GM19193 (cell line): ENCODE results near the gene KCNF1.

Experiments used
- POLR2A ChIP-seq: IDR thresholded peaks from 4 replicates; pipeline ENCODE4 v1.6.1; 2011; ENCODE audit not compliant: insufficient read depth, insufficient read length; ENCODE audit errors: extremely low read depth

The KCNF1 gene

GRCh38 chr2:10876394-10876793 is 35.3 kb upstream of the KCNF1 start:
- no peak for TF ChIP-seq POLR2A

DNA sequence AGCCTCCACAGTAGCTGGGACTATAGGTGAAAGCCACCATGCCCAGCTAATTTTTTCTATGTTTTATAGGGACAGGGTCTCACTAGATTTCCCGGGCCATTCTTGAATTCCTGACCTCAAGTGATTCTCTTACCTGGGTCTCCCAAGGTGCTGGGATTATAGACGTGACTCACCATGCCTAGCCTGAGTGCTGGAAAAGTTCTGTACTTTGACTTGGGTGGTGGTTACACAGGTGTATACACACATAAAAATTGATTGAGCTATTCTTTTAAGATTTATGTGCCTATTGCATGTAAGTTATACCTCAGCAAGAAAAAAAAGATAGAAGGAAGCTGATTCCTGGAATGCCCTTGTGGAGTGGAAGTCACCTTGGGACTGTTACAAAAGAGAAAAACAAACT is 34.8 kb upstream of the KCNF1 start:
- TF ChIP-seq POLR2A: no peak

GRCh38 chr2:10877651-10878111 is 34.1 kb upstream of the KCNF1 start:
- no peak for TF ChIP-seq POLR2A

DNA sequence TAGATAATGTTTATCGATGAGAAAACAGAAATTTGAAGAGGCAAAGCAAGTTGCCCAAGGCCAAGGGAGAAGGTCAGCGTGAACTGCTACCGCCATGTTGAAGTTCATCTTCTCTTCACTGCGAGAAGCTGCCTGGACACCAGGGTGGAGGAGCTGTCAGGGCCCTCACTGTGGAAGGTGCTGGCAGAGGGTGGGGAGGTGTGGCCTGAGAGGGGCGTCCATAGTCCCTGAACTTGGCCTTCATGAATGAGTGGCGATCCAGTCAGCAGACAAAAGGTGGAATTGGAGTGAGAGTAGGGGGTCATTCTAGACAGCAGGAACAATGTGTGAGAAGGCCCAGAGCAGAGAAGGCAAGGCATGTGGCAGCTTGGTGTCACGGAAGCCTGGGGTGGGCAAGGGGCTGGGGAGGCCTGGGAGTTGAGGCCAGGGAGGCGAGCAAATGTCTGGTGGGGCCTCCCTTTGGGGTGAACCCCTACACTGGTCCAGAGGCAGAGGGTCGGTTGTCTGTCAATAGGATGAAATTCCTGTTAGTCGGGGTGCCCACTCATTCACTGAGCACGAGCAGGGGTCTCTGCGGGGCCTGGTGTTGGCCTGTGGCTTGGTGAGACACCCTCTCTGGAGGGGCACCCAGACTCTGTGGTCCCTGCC is 33.3 kb upstream of the KCNF1 start:
- no peak for TF ChIP-seq POLR2A

GRCh38 chr2:10879159-10879558 is 32.6 kb upstream of the KCNF1 start:
- TF ChIP-seq POLR2A: no peak

- TF ChIP-seq POLR2A: no peak
Measured at GRCh38 chr2:10879624-10880585, 31.8 kb upstream of the KCNF1 start.

DNA sequence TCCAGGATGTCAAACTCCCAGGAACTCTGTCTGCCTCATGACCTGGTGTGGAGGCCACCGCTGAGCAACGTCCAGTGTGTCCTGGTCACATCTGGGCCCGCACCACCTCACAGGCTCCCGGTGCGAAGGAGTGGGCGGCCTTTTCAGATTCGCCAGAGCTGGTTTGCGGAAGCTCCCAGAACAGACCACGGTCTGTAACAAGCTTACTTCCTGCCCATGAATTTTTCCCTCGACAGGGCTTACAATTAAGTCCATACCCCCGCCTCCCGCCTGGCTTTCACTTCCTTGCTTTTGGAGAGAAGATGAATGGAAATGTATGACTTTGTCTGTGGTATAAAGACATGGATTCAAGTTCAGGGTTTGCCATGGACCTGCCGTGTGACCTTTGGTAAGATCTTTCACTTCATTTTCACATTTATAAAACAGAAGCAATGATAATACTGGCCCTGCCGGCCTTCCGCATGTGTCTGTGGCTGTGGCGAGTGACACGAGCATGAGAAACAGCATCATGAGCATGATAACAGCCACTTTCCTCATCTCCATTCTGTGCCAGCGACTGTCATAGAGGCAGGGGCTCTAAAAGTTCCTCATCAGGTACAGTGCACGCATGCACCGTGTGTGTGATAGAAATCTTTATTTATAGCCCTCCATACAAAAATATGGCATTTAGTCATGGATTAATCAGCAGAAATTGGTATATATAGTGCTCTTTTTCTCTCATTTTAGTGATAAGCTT is 31.0 kb upstream of the KCNF1 start:
- peak; percentile 47 for TF ChIP-seq POLR2A

DNA sequence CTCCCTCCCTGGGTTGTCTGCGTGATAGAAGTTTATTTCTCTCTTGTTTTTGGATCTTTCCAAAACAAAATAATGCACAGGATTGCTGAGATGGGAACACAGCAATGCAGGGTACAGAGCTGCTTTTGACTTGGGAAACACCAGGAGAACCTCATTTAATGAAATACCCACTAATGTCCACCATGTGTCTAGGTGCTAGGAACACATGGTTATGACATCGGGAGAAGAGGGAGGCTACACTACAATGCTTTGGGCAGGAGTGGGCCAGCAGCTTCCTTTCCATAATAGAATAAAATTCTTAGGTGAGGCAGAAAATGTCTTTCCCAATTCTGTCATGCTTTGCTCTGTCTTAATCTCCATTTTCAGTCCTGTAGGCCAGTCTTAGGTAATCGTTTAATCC is 29.2 kb upstream of the KCNF1 start:
- TF ChIP-seq POLR2A: no peak

DNA sequence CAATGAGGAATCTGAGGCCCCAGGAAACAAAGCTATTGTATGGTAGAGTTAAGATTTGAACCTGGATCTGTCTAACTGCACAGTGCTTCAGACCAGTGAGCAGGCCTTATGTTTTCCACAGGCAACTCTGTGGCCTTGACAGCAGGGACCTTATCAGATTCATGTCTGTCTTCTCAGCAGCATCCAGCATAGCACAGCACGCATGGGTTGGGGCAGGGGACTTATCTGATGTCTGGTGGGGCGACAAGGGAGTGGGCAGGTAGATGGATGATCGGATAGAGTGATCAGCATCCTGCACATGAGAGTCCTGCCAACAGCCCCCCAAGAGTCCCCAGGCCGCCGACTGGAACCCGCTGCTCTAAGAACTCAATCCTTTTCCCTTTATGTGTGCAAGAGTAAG is 28.7 kb upstream of the KCNF1 start:
- TF ChIP-seq POLR2A: no peak

DNA sequence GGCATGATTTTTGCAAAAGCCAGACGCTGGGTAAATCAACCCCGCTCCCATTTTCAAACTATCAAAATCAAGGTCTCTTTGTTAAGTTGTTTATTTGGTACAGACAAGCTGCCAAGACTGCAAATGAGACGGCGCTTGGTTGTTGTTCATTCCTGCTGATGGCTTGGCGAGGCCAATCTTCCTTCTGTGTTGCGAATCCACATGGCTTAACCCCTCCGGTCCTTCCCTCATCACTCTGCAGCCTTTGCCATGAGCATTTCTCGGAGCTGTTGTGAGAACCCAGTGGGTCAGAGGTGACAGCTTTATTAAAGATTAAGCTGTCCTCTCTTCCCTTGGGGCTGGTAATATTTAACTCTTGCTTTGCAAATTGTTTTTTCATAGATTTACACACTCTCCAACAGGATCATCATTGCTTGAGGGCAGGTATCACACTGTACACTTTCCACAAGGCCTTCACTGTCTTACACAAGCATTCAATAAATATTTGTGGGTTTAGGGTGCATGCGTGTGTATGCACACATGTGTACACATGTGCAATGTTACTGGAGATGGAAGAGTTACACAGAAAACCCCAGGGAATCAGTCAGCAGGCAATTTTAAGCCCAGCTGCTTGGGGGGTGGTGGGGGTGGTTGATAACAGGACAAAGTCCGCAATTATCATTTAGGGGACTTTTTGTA is 27.8 kb upstream of the KCNF1 start:
- TF ChIP-seq POLR2A: no peak

- TF ChIP-seq POLR2A: no peak
Measured at GRCh38 chr2:10884574-10884975, 27.2 kb upstream of the KCNF1 start.

DNA sequence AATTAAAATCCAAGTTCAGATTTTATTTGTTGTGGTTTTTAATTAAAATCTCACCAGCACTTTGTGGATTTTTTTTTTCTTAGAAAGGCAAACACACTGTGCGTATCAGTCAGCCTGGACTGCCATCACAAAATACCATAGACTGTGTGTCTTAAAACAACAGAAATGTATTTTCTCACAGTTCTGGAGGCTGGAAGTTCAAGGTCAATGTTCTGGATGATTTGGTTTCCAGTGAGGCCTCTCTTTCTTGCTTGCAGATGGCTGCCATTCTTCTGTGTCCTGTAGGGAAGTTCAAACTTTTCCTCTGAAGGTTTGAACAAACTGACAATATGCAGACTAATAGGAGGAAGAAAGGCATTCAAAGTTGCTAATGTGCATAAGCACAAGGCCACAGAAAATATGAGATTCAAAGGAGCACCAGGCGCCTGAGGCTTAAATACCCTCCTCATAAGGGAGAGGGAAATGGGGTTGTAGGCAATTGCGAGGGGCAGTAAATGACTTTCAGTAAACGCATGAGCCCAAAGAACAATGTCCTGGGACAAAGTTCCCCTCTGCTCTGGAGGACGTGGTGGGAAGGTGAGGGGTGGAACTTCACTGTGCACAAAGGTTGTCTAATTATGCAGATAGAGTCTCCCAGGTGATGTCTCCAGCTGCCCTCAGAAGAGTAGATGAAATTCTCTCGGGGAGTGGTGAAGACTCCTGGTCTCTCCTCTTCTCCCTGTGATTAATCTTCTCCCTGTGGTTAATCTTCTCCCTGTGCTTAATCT is 26.5 kb upstream of the KCNF1 start:
- no peak for TF ChIP-seq POLR2A

DNA sequence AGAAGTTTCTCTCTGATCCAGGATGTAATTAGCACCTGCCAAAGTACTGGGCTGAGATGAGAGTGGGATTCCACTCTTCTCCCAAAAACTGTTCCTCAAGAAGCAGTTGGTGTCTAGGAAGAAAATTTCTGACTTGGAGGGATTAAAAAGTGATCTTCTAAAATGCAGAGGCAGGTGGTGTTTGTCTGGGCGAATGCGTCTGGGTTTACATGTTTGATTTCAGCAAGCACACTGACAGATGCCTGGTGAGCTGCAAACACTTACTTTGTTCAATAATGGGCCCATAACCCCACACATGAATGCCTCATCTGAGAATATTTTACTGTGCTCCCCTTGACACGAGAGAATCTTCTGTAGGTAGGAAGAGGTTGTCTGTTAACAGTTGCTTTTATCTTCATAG is 24.3 kb upstream of the KCNF1 start:
- TF ChIP-seq POLR2A: no peak

DNA sequence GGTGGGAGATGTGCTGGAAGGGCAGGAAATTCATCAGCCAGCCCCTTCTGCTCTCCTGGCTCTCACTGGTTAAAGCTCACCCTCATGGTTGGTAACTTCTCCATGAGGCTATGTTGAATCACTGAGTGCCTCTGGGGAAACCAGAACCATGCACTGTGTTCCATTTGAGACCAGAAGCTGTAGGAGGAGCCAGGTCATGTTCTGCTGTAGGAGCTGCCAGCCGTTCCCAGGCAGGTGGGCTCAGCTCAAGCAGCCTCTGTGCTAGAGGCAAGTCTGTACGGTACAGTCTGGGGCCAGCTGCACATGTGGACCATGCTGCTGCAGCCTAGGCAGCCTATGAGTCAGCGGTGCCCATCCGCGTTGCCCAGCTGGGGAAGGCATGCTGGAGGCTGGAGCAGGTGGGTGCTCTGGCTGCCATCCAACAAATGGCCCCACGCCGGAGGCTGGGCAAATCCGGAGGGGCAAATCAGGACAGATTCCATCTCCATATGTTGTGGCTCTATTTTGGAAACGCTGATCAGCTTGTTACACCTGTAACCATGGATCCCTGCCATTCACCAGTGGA is 22.0 kb upstream of the KCNF1 start:
- TF ChIP-seq POLR2A: no peak
